Right kidney (tissue), 1 donor: ENCODE measurements around the gene XDH.

Experiments used
- DNase-seq: peaks from one replicate; pipeline ENCODE4 v3.0.0-alpha.2; 2016

Gene XDH

DNA sequence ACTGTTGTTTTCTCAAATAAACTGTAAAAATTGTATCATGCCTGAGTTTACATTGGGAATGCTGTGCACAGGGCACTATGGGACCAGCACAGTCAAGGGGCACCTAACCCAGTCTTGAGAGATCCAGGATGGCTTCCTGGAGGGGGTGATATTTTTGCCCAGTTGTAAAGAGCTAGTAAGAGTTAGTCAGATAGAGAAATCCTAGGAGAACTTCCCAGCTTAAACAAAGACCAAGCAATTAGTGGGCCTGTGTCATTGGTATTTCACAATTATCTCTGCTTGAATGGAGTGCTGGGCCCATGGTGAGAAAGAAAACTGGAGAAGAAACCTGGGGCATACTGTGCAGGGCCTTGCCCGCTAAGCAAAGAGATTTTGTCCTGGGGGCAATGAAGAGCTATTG lies 12.2 kb downstream of the XDH start:
- DNase-seq, result no peak

DNA sequence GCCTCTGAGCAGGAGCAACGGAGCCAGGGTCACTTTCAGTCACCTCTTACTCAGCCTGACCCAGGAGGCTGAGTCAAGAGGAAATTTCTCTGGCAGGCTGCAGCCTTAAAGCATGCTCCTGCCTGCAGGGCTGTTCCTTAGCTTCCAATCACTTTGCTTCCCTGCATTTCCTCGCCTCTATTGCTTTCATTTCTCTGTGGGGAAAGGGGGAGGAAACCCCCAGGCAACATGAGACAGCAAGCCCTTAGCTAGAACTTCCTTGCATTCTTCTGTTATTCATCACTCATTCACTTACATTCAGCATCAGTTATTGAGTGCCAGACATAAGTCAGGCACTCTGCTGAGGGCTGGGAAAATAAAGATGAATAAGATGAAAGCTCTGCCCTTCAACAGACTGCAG lies 13.0 kb downstream of the XDH start:
- no peak for DNase-seq

DNA sequence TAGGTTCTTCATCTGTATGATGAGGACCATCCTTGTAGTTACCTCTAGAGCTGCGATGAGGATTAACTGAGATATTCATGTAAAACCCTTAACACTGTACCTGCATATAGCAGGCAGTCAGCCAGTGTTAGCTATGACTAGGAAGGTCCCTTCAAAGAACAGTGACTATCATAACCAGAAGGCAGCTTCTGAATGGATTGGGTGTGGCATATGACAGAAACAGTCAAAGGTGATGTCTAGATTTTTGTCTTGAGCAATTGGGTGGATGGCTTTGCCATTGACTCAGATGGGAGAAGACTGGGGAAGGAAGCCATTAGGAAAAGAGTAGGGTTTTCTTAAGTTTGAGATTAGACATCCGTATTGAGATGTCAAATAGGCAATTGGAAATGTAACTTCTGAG lies 15.7 kb downstream of the XDH start:
- no peak for DNase-seq

DNA sequence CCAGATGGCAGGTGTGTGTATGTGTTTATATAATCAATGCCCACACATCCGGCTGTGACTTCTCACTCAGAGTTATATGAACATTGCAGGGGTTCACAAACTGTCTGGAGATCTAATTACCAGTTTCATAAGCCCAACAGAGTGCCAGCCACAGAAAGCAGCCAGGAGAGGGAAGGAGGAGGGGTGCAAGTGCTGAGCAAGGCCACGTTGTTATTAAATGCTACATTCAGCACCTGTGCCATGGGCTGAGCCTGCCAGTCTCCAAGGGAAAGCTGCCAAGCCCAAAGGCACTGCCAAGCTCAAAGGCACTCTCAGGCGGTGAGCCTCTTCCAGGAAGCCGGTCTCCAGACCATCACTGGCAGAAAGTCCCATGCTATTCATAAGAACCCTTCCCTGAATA lies 17.4 kb downstream of the XDH start:
- DNase-seq, result no peak

DNA sequence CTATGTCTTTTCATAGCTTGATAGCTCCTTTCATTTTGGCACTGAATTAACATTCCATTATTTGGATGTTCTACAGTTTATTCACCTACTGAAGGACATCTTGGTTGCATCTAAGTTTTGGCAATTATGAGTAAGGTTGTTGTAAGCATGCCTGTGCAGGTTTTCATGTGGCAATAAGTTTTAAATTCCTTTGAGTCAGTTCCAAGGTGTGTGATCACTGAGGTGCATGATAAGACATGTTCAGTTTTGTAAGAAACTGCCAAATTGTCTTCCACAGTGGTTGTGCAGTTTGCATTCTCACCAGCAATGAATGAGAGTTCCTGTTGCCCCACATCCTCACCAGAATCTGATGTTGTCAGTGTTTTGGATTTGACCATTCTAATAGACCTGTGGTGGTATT lies 24.2 kb downstream of the XDH start:
- DNase-seq, result no peak

DNA sequence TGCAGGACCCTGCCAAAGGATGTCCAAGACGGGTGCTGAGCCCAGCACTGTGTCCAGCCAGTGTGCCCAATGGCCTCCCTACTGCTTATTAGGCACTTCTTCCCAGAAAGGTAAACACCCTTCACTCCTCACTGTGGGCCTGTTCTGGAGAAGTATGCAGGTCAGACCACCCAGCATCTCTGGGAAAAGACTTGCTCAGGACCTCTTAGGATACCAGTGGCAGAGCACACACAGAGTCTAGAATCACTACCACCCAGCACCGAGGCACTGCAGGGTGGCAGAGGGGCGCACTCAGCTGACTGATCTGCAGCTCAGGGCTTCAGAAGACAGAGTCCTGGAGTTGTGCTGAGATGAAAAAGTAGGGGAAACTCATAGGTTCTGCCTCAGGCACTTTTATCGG lies 25.8 kb downstream of the XDH start:
- no peak for DNase-seq

DNA sequence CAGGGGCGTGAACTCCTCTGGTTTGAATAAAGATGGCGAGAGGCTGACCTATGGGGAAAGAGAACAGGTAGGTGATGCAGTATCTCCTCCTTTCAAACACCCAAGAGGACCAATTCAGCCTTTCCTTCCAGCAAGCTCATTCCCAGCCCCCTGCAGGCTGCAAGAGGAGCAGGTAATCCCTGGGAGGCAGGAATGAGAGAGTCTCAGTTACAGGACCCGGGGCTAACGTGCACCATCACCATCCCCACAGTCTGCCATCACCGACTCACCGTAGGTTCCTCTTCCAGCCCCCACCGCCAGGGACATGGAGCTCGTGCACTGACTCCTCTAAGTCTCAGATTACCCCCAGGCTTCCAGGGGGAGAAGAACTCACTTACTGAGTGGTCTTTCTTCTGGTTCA lies 26.7 kb downstream of the XDH start:
- DNase-seq, result no peak

DNA sequence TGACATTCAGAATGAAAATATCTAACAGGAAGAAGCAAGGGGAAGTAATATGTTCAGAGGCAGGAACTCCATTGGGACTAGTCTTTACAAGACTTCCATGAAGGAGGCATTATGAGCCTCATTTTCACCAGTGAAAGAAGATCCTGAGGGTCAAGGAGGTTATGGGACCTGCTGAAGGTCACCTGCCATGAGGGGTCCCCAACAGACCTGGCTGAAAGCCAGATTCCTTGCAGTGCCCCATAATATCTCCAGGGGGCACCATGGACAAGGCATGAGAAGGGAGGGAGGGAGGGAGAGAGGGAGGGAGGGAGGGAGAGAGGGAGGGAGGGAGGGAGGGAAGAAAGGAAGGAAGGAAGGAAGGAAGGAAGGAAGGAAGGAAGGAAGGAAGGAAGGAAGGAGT lies 27.9 kb downstream of the XDH start:
- DNase-seq, result no peak

DNA sequence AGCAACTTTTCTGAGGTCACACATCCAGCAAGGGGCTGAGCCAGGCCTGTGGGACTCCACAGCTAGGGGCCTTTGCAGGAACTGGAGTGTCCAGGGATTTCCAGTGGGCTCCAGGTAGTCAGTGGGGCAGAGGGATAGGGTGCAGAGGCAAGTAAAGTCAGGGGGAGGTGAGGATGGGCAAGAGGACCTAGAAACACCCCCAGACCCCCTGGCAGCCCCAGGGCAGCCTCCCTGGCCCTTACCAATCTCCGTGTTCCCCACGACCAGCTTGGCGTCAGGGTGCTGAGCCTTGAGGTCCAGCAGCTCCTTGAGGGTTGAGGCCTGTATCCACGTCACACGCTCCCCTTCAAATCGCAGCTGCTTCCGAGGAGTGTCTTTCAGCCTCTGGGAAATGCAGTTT lies 28.4 kb downstream of the XDH start:
- no peak for DNase-seq

DNA sequence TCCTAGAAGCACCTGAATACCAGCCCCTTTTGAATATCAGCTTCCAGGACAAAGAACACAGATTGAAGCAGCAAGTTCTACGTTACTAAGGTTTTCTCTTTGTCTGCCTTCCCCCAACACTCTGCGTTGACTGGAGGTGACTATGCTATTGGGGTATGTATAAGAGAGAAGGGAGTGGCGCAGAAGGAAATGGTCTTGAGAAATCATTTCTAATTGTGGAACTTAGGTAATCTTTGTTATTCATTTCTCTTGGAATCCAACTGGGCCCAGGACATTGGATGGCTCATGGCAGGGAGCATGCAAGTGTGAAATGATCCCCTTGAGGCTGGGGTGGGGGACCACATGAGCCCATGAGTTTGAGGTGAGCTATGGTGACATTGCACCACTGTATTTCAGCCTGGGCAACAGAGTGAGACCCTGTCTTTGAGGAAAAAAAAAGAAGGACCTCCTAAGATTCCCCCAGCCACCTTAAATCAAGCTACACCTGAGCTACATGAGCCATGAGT lies 29.7 kb downstream of the XDH start:
- no peak for DNase-seq

DNA sequence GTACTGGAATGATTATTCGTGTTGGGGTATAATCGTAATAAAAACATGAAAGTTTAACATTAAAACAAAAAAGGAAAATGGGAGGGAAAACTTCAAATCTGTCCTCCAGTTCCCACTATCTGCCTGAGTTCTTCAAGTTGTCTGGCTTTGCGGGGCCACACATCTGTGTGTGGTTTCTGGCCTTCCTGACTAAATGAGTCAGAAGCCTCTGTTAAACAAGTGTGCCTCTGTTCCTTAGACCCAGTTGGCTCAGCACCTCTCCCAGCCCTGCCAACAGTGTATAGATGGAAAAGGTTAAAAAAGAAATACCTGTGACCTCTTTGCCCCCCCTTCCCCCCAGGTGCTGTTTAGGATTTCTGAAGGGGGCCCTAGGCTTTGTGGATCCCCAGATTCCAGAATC lies 30.2 kb downstream of the XDH start:
- no peak for DNase-seq

DNA sequence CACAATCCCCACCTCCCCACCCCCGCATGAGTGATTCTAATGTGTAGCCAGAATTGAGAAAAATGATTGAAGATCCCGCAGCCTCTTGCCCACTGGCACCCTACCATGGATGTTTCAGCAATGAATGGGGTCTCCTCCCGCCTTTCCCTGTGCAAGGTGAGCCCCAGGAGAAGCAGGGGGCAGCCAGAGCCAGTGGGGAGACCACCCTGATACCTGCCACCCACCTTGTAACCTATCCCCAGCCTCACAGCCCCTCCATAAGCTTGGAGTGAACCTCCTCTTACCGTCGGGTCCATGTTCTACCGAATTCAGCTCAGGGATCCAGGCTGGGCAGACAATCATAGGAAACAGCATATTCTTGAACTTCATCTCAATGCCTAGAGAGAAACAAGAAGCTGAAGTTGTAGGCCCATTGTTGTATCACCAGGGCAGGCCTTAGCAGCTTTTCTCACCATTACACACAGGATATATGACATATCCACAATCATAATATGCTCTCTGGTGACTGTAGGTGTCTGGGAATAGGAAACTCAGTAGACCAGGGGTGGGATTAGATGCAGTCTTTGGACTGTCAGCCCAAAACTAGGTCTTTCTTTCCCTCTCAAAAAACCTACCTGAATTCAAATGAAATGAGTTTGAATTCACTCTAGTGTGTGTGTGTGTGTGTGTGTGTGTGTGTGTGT lies 30.9 kb downstream of the XDH start:
- DNase-seq, result no peak

DNA sequence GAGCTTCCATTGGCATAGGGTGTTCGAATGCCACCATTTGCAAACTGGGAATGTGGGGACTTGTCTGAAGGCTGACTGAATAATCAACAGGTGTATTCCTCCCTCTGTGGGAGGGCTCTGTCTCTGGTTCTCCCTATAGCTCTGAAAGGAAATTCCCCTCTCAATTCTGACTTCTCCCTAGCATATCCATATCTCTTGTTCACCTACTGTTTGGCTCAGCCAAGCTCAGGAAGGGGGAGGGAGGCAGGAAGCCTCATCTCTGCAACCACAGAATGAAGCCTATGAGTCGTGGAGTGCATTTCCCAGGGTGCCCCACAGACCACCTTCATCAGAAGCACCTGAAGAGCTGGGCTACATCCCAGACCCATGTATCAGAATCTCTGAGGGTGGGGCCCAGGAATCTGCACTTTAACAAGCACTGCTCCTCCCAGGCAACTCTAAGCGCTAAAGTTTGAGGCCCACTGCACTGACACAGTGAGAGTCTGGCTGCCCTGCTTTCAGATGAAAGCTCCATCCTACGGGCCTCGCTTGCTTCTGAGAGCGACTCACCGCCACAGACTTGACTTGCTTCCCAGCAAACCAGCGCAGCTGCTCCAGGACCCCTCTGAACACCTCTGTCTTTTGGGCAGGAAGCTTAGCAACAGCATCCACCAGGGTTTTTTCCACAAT lies 32.0 kb downstream of the XDH start:
- no peak for DNase-seq

DNA sequence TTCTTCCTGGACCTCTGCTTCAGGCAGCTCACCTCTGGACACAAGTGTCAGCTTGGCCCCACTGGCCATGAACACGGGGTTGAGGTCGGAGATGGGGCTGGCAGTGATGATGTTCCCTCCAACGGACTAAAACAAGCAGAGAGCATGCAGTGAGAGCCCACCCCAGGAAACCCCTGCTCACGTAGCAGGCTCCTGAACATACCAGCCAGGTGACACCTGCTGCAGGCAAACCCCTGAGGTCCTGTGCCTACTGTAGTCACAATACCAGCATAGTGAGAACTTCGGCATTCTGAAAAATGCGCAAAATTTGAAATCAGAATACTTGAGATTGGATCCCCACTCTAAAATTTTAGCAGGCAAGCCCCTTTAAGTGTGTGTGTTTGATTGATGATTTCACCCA lies 32.9 kb downstream of the XDH start:
- DNase-seq, result no peak

DNA sequence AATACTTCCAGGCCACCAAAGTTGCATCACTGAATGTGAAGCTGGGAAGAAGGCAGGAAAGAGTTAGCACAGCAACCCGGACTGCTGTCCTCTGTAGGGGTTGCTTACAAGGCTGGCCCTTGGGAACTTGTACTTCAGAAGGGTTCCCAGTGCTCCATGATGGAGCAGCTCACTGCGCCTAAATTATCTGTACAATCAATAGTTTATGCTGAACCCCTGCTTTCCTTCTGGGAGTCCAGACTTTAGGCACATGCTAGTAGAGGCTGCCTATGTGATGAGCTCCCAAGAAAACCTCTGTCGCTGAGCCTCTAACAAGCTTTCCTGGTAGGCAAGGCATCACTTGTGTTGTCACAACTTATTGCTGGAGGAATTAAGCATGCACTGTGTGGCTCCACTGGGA lies 34.3 kb downstream of the XDH start:
- no peak for DNase-seq

DNA sequence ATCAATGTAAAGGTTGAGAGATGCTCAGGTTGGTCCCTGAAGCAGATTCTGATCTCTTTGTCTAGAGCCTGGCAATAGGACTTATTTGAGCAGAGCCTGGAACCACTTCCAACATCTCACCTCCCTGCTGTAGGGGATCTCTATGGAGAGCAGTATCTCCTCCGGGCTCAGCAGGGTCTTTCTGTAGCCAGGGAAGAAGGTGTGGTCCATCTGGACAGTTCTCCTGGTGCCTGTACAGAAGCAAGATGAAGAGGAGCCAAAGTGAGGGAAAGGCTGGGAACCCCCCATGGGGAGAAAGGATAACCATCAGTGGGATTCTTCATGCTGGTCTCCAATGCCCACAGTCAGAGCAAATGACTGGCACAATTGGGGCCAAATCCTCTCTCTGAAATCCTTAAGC lies 34.8 kb downstream of the XDH start:
- DNase-seq, result no peak

DNA sequence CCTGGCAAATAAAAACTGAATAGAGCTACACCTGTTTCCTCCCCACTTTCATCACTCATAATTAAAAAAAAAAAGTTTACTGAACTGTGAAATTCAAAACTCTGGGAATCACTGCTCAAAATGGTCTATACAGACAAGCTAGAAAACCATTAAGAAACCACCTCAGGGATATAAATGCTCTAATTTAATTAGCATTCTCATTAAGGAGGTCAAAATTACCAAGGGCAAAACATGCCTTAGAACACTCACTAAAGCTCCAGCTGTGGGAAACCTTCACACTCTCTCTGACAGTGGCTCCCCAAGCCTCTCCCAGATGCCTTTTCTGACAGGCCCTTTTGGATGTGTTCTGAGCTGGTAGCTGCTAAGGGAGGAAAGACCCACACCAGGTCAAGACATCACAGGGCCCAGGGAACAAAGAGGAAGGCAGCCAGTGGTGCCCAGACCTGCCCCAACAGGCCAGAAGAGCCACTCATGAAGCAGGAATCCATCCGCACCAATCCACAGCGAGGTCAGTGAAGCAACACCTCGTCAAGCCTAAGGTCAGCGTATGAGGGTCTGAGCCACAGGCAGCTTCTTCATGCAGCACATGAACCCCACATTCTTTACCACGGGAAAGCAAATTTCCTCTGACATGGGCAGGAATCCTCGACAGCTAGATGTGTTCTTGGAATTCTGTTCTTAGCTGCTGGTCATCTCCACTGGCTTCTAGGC lies 35.6 kb downstream of the XDH start:
- no peak for DNase-seq

DNA sequence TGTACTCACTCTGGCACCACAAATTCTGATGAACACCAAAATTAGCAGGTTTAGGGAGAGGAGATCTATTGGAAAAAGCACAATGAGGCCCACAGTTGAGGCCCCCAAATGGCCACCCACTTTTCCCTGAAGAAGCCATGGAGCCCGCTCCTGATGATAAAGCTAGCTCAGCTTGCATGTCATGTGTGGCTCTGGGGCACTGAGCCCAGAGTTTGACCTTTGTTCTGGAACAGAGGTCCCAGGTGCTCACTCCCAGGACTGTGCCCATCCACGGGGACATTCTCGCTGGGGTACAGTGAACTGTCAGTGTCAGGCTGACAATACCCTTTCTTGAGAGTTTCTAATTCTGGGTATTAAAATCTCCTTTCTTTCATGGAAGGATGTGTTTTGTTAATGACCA lies 36.2 kb downstream of the XDH start:
- no peak for DNase-seq

DNA sequence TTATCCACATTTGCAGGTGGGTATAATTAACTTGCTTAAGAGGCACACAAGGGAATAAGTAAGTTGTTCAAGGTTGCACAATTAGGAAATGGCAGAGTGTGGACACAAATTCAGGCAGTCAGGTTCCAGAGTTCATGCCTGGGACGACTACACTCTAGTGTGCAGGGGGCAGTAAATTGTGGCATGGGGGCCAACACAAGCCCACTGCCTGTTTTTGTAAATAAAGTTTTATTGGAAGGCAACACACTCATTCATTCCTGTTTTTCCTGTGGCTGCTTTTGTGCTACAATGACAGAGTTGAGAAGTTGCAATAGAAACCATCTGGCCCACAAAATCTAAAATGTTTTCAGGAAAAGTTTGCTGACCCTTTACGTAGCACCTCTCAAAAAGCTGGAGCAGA lies 41.4 kb downstream of the XDH start:
- no peak for DNase-seq

DNA sequence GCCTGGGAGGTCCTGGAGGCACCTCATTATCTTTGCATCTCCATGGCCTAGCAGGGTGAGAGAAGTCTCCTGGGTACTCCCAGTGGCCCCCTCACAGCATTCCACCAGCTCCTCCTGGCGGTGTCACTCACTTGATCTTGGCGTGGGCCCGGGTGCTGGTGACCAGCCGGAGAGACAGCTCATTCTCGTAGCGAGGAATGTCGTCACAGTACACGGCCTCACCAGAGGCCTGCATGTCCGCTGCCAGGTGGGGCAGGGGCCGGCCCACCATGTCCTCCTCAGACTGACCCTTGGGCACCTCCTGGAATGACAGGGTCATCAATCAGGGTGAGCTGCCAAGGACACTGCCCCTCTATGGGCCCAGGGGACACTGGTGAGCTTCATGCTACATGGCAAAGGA lies 42.4 kb downstream of the XDH start:
- DNase-seq, result no peak

DNA sequence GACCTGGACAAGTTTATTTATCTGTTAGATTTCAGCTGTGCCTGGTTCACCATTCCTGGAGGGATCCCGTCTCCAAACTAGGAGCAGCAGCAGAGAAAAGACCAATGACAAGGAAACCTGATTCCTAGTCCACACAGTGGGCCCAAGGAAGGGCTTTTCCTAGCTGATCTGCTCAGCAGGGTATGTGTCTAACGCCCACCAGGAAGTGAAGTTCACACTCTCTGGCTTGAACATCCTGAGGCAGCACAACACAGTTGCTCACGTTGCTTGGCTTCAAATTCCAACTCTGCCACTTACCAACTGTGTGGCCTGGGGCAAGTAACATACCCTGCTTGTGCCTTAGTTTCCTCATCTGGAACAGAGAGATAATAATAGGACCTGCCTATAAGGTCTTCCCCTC lies 42.9 kb downstream of the XDH start:
- no peak for DNase-seq

DNA sequence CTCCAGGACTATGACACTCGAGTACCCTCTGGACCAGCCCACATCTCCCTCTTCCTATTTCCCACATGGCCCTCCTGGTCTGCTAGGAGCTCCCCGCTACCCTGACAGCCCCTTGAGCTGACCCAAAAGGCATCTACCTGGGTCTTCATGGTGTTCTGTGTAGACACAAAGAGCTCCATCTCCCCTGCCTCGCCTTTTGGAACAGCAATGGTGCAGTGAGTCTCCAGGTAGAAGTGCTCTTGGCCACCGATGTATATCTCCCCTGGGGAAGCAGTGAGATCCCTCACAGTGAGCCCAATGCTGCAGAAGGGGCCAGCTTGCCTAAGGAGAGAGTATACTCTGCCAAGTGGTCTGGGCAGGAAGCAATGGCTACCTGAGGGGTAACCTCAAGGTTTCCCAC lies 47.8 kb downstream of the XDH start:
- no peak for DNase-seq

DNA sequence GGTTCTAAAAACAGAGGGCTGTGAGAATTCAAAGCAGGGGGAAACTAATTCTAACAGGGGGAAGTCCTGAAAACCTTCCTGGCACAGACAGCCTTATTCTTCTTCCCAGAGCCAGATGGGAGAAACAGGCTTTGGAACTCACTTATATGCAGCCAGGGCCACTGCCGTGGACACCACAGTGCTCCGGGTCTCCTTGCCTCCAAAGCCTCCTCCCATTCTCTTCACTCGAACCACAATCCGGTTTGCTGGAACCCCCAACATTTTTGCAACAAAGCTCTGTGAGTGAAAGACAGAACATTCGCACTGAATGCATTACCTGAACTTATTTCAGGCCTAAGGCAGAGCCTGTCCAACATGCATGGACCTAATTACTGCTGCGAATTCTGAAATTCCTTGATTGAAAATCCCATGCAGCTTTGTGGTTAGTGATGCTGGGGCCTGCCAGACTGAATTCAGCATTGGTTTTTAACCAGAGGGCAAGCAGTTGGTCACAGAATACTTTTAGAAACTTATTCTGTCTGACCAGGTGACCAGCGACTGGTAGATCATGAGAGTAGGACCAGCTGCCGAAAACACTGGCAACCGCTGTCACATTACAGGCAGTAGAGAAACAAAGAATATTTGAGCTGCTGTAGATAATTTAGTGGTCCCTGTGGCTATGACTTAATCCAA lies 48.6 kb downstream of the XDH start:
- DNase-seq, result no peak
